Measurements from ENCODE around the gene VIM.
A peak's percentile ranks its signal among the peaks of the same experiment; 100 is the strongest.

Gene VIM

GRCh38 chr10:17210361-17210760 is 17.7 kb upstream of the VIM start:
- no peak for DNase-seq

- DNase-seq, result no peak
Observed at GRCh38 chr10:17212802-17213221, 15.2 kb upstream of the VIM start.

GRCh38 chr10:17213646-17214349 is 14.2 kb upstream of the VIM start:
- no peak for DNase-seq

- DNase-seq, result no peak
Observed at GRCh38 chr10:17214526-17214925, 13.5 kb upstream of the VIM start.

- DNase-seq, result peak; percentile 62
Observed at GRCh38 chr10:17214971-17215781, 12.9 kb upstream of the VIM start.

GRCh38 chr10:17215782-17216122 is 12.3 kb upstream of the VIM start:
- no peak for DNase-seq

GRCh38 chr10:17216217-17216900 is 11.7 kb upstream of the VIM start:
- no peak for DNase-seq

GRCh38 chr10:17216901-17217395 is 11.1 kb upstream of the VIM start:
- no peak for DNase-seq

GRCh38 chr10:17217631-17218232 is 10.3 kb upstream of the VIM start:
- no peak for DNase-seq

- no peak for DNase-seq
Observed at GRCh38 chr10:17219024-17219423, 9.0 kb upstream of the VIM start.

- no peak for DNase-seq
Observed at GRCh38 chr10:17220652-17221100, 7.4 kb upstream of the VIM start.

GRCh38 chr10:17222329-17222728 is 5.7 kb upstream of the VIM start:
- DNase-seq, result no peak

- no peak for DNase-seq
Observed at GRCh38 chr10:17225808-17226207, 2.2 kb upstream of the VIM start.

- DNase-seq, result no peak
Observed at GRCh38 chr10:17226891-17227303, 1.1 kb upstream of the VIM start.

GRCh38 chr10:17227367-17228090 is 512 bp upstream of the VIM start:
- no peak for DNase-seq

- peak; percentile 96 for DNase-seq
Observed at GRCh38 chr10:17229016-17229716, 1.1 kb downstream of the VIM start.

- DNase-seq, result no peak
Observed at GRCh38 chr10:17229717-17229966, 1.6 kb downstream of the VIM start.

- peak; percentile 89 for DNase-seq
Observed at GRCh38 chr10:17229967-17230682, 2.1 kb downstream of the VIM start.

- DNase-seq, result no peak
Observed at GRCh38 chr10:17231788-17232187, 3.7 kb downstream of the VIM start.

- no peak for DNase-seq
Observed at GRCh38 chr10:17232276-17232960, 4.4 kb downstream of the VIM start.
